ENCODE results near the gene TFG.

GRCh38 chr3:100740207-100740606, 30.9 kb downstream of the TFG start:
- TF ChIP-seq CTCF (conservative IDR thresholded peaks at IDR 0.05): no peak
- TF ChIP-seq EZH2 (IDR thresholded peaks at IDR 0.05; ENCODE audit: low read depth): no peak

Measured in PC-9 (cell line).